ENCODE data around the gene ATP6V1G3.
"Not testable (repeated sequence)": the region's sequence is repeated elsewhere in the genome, so short reads cannot be mapped to it uniquely, and the experiment has no call there.

ATP6V1G3 gene

GRCh38 chr1:198496216-198497143 lies 44.0 kb downstream of the ATP6V1G3 start:
- peak; percentile 44 for DNase-seq (ENCODE audit: low spot score)

GRCh38 chr1:198495631-198496030 lies 44.8 kb downstream of the ATP6V1G3 start:
- no peak for DNase-seq (ENCODE audit: low spot score)

GRCh38 chr1:198494658-198495103 lies 45.8 kb downstream of the ATP6V1G3 start:
- DNase-seq (ENCODE audit: low spot score), result no peak

- no peak for DNase-seq (ENCODE audit: low spot score)
Measured at GRCh38 chr1:198494139-198494538, 46.3 kb downstream of the ATP6V1G3 start.

- no peak for DNase-seq (ENCODE audit: low spot score)
Measured at GRCh38 chr1:198493329-198493728, 47.2 kb downstream of the ATP6V1G3 start.

- peak; percentile 80 for DNase-seq (ENCODE audit: low spot score)
Measured at GRCh38 chr1:198492872-198493271, 47.6 kb downstream of the ATP6V1G3 start.

GRCh38 chr1:198491596-198491995 lies 48.9 kb downstream of the ATP6V1G3 start:
- no peak for DNase-seq (ENCODE audit: low spot score)

- DNase-seq (ENCODE audit: low spot score), result no peak
Measured at GRCh38 chr1:198491028-198491427, 49.5 kb downstream of the ATP6V1G3 start.

- no peak for DNase-seq (ENCODE audit: low spot score)
Measured at GRCh38 chr1:198490224-198490623, 50.3 kb downstream of the ATP6V1G3 start.

- DNase-seq (ENCODE audit: low spot score), result no peak
Measured at GRCh38 chr1:198486903-198487302, 53.6 kb downstream of the ATP6V1G3 start.

- no peak for DNase-seq (ENCODE audit: low spot score)
Measured at GRCh38 chr1:198483645-198484044, 56.8 kb downstream of the ATP6V1G3 start.

- DNase-seq (ENCODE audit: low spot score), result no peak
Measured at GRCh38 chr1:198483006-198483405, 57.5 kb downstream of the ATP6V1G3 start.

- no peak for DNase-seq (ENCODE audit: low spot score)
Measured at GRCh38 chr1:198481661-198482060, 58.8 kb downstream of the ATP6V1G3 start.

- DNase-seq (ENCODE audit: low spot score), result no peak
Measured at GRCh38 chr1:198480876-198481275, 59.6 kb downstream of the ATP6V1G3 start.

GRCh38 chr1:198477354-198477753 lies 63.1 kb downstream of the ATP6V1G3 start:
- not testable (repeated sequence) for DNase-seq (ENCODE audit: low spot score)
